ENCODE results near the gene NUDT3.

- TF ChIP-seq CTCF (IDR thresholded peaks at IDR 0.05) (no peak), ZFX (IDR thresholded peaks at IDR 0.05; ENCODE audit: borderline replicate concordance) (no peak)
These were observed 161.7 kb downstream of the NUDT3 start for GRCh38 chr6:34230653-34231371.

All from 22Rv1 (cell line).